ENCODE measurements around the gene RPS6KA3.

GRCh38 chrX:20225488-20225833 lies 41.2 kb downstream of the RPS6KA3 start:
- TF ChIP-seq EP300 (IDR thresholded peaks at IDR 0.05; ENCODE audit: borderline replicate concordance) = no peak
- no peak for TF ChIP-seq EGR1 (IDR thresholded peaks at IDR 0.05)
- no peak for TF ChIP-seq TEAD4 (IDR thresholded peaks at IDR 0.05)
- no peak for TF ChIP-seq CEBPB (IDR thresholded peaks at IDR 0.05)
- no peak for TF ChIP-seq TCF12 (IDR thresholded peaks at IDR 0.05; ENCODE audit: low read depth)
